WTC11 (cell line): ENCODE results near the gene EDDM13. TPM values are rescaled to one million over a fixed set of nuclear protein-coding genes. Genes with fewer than 3 reads are reported as not detected.

Source experiments
- ATAC-seq: fragments of 200-7000 bp; cut with Tn5 transposase; 2 replicates; pipeline ENCODE4 v1.10.0; 2021; ENCODE audit warnings: mild to moderate bottlenecking, moderate library complexity
- CTCF ChIA-PET: fragments of 300-600 bp; sonication (Branson Sonifier 250); formaldehyde crosslinking; loops from one replicate; lab custom pipeline; 2021; ENCODE audit warnings: antibody characterized with exemption; lab: Charles Lee
- POLR2A ChIA-PET: fragments of 350-600 bp; sonication (Branson Sonifier 250); formaldehyde crosslinking; loops from one replicate; lab custom pipeline; 2021; ENCODE audit warnings: antibody characterized with exemption; lab: Charles Lee
- DNase-seq: peaks from one replicate; pipeline ENCODE4 v3.0.0; 2021; ENCODE audit warnings: low spot score
- H3K27ac Mint-ChIP-seq: 2 replicates; pipeline ENCODE4 v1.8.0; 2021; ENCODE audit warnings: mixed read lengths
- H3K27me3 Mint-ChIP-seq: 2 replicates; pipeline ENCODE4 v1.8.0; 2021; ENCODE audit warnings: low read depth, mild to moderate bottlenecking, moderate library complexity, mixed read lengths
- H3K36me3 Mint-ChIP-seq: 2 replicates; pipeline ENCODE4 v1.8.0; 2021; ENCODE audit warnings: mixed read lengths
- H3K4me1 Mint-ChIP-seq: 2 replicates; pipeline ENCODE4 v1.8.0; 2022; ENCODE audit warnings: mixed read lengths
- H3K4me3 Mint-ChIP-seq: 2 replicates; pipeline ENCODE4 v1.8.0; 2021; ENCODE audit warnings: mild to moderate bottlenecking, moderate library complexity, mixed read lengths
- H3K9me3 Mint-ChIP-seq: 2 replicates; pipeline ENCODE4 v1.8.0; 2021; ENCODE audit warnings: mixed read lengths
- CTCF ChIP-seq: fragments of 200-600 bp; IDR thresholded peaks from 2 replicates; pipeline ENCODE4 v1.8.0; 2022; ENCODE audit warnings: antibody characterized with exemption
- E2F1 ChIP-seq: sonication (generic); formaldehyde crosslinking; IDR thresholded peaks from 2 replicates; pipeline ENCODE4 v1.8.0; 2022; ENCODE audit warnings: mild to moderate bottlenecking, missing genetic modification reagents
- ELF4 ChIP-seq: sonication (generic); formaldehyde crosslinking; IDR thresholded peaks from 2 replicates; pipeline ENCODE4 v1.8.1; 2022; ENCODE audit warnings: low read depth, mild to moderate bottlenecking, moderate library complexity, missing genetic modification reagents
- ETV6 ChIP-seq: sonication (generic); formaldehyde crosslinking; IDR thresholded peaks from 2 replicates; pipeline ENCODE4 v1.8.1; 2022; ENCODE audit warnings: mild to moderate bottlenecking, missing genetic modification reagents
- FOXK1 ChIP-seq: sonication (generic); formaldehyde crosslinking; IDR thresholded peaks from 2 replicates; pipeline ENCODE4 v1.8.0; 2022; ENCODE audit warnings: mild to moderate bottlenecking, moderate library complexity, missing genetic modification reagents
- FOXP1 ChIP-seq: sonication (generic); formaldehyde crosslinking; IDR thresholded peaks from 2 replicates; pipeline ENCODE4 v1.8.0; 2022; ENCODE audit warnings: missing genetic modification reagents, mild to moderate bottlenecking, moderate library complexity, borderline replicate concordance
- GABPB1 ChIP-seq: sonication (generic); formaldehyde crosslinking; IDR thresholded peaks from 2 replicates; pipeline ENCODE4 v1.8.1; 2023; ENCODE audit warnings: mild to moderate bottlenecking, missing genetic modification reagents
- JAZF1 ChIP-seq: fragments of 250-450 bp; sonication (Bioruptor Pico); IDR thresholded peaks from 2 replicates; pipeline ENCODE4 v1.9.0; 2021; ENCODE audit warnings: moderate library complexity, mild to moderate bottlenecking, inconsistent platforms
- MXD4 ChIP-seq: fragments of 250-450 bp; sonication (Bioruptor Pico); IDR thresholded peaks from 2 replicates; pipeline ENCODE4 v1.8.0; 2021; ENCODE audit warnings: mild to moderate bottlenecking, moderate library complexity, borderline replicate concordance
- NR1H2 ChIP-seq: sonication (generic); formaldehyde crosslinking; IDR thresholded peaks from 2 replicates; pipeline ENCODE4 v1.9.0; 2021; ENCODE audit warnings: mild to moderate bottlenecking, moderate library complexity, missing genetic modification reagents
- NR2C2 ChIP-seq: sonication (generic); formaldehyde crosslinking; IDR thresholded peaks from 2 replicates; pipeline ENCODE4 v1.8.0; 2022; ENCODE audit warnings: mild to moderate bottlenecking, missing genetic modification reagents
- SP1 ChIP-seq: sonication (generic); formaldehyde crosslinking; conservative IDR thresholded peaks from 2 replicates; pipeline ENCODE4 v1.8.1; 2022; ENCODE audit warnings: missing genetic modification reagents
- ZNF138 ChIP-seq: sonication (generic); formaldehyde crosslinking; conservative IDR thresholded peaks from 2 replicates; pipeline ENCODE4 v1.8.1; 2022; ENCODE audit warnings: mild to moderate bottlenecking, moderate library complexity, missing genetic modification reagents
- ZNF263 ChIP-seq: sonication (generic); formaldehyde crosslinking; IDR thresholded peaks from 2 replicates; pipeline ENCODE4 v1.8.1; 2022; ENCODE audit warnings: low read depth, mild to moderate bottlenecking, moderate library complexity, missing genetic modification reagents
- ZNF532 ChIP-seq: fragments of 250-450 bp; sonication (Bioruptor Pico); IDR thresholded peaks from 2 replicates; pipeline ENCODE4 v1.9.0; 2021; ENCODE audit warnings: mild to moderate bottlenecking, borderline replicate concordance
- ZNF671 ChIP-seq: fragments of 250-450 bp; sonication (Bioruptor Pico); IDR thresholded peaks from 2 replicates; pipeline ENCODE4 v1.8.0; 2021; ENCODE audit warnings: mild to moderate bottlenecking
- total RNA-seq: library from RNA; stranded (reverse); gene quantifications from 3 replicates; pipeline ENCODE4 v1.2.3, GENCODE V29; 2021
- TF ChIP-seq, protein P1 (sequence below): sonication (generic); formaldehyde crosslinking; IDR thresholded peaks from 2 replicates; pipeline ENCODE4 v1.8.1; 2023; ENCODE audit warnings: mild to moderate bottlenecking, missing genetic modification reagents, moderate library complexity
- TF ChIP-seq, protein P2 (sequence below): sonication (generic); formaldehyde crosslinking; IDR thresholded peaks from 2 replicates; pipeline ENCODE4 v1.8.1; 2023; ENCODE audit warnings: mild to moderate bottlenecking, missing genetic modification reagents
- TF ChIP-seq, protein P3 (sequence below): sonication (generic); formaldehyde crosslinking; IDR thresholded peaks from 2 replicates; pipeline ENCODE4 v1.8.1; 2022; ENCODE audit warnings: missing genetic modification reagents, borderline replicate concordance
- TF ChIP-seq, protein P4 (sequence below): fragments of 250-450 bp; sonication (Bioruptor Pico); IDR thresholded peaks from 2 replicates; pipeline ENCODE4 v1.8.0; 2021; ENCODE audit warnings: mild to moderate bottlenecking
- TF ChIP-seq, protein P5 (sequence below): sonication (generic); formaldehyde crosslinking; IDR thresholded peaks from 2 replicates; pipeline ENCODE4 v1.8.1; 2022; ENCODE audit warnings: low read depth, mild to moderate bottlenecking, moderate library complexity, missing genetic modification reagents, borderline replicate concordance

The EDDM13 gene
- total RNA-seq, 1 experiment from 2014 or later = not detected

DNA sequence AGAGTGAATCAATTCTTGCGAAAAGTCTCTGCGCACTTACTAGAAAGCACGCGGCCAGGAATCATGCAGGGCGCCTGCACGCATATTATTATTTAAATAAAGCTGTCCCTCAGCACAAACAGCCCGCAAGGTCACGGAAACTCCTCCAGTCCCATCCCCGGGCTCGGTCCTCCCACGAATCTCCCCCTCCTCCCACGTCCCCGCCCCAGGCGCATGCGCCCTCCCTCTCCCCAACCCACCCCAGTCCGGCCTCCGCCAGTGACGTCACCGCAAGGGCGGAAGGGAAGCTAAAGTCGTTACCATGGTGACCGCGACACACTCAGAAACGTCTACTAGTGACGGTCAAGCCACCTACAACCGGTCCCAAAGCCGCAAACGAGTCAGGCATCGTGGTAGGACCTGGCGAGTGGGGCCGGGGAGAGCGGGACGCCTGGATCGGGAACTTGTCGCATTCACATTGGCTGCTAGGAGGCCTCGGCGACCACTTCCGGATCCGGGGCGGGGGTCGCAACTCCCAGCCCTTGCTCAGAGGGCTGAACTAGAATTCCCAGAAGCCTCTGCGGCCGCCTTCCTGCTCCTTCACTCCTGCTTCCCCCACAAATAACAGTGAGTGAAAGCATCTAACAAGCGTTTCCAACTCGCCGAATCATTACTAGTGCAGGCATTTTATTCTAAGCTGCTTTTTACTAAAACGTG, 42.0 kb downstream of the EDDM13 start, which contains the start of gene ZSCAN5A:
TSS of gene ZSCAN5A (minus strand) at position 459 of the 696 bp plus-strand sequence. CDS start 89,793 bp downstream, outside the sequence.
- peak; percentile 92 for DNase-seq
- ChIA-PET POLR2A (no interaction called here), CTCF (interaction anchor here (0.6 to 2.4 kb wide), 11 partner anchors 19 to 611 kb away, joined by 3 to 37 read pairs (median 4); no protein-coding TSS in a partner anchor)
- peak; percentile 80 for ATAC-seq
- Mint-ChIP-seq H3K4me3 (peak within 1 kb of the TSS; percentile 95), H3K9me3 (peaks cover 3% of the 10 kb centered on the region), H3K36me3 (peaks cover 2% of the 10 kb centered on the region; the same call in 1 of the 2 replicates), H3K4me1 (peaks cover 12% of the 10 kb centered on the region), H3K27me3 (no peaks in the 10 kb centered on the region), H3K27ac (peak within 1 kb of the TSS; percentile 100)
- TF ChIP-seq ETV6 (CRISPR knock-in tag) (peak; percentile 64; the same call in 1 of the 2 replicates), SP1 (CRISPR knock-in tag) (peak; percentile 56; the same call in 1 of the 2 replicates), JAZF1 (CRISPR knock-in tag) (no peak), ZNF138 (CRISPR knock-in tag) (no peak), MXD4 (no peak), CTCF (no peak), FOXK1 (CRISPR knock-in tag) (peak; percentile 44; the same call in 1 of the 2 replicates), FOXP1 (CRISPR knock-in tag) (no peak), ZNF671 (CRISPR knock-in tag) (no peak), ELF4 (CRISPR knock-in tag) (no peak), NR1H2 (CRISPR knock-in tag) (no peak), E2F1 (CRISPR knock-in tag) (no peak), ZNF532 (CRISPR knock-in tag) (no peak), GABPB1 (peak; percentile 57; the same call in 1 of the 2 replicates), NR2C2 (peak; percentile 81), ZNF263 (CRISPR knock-in tag) (peak; percentile 91)
- TF ChIP-seq, protein P1, sequence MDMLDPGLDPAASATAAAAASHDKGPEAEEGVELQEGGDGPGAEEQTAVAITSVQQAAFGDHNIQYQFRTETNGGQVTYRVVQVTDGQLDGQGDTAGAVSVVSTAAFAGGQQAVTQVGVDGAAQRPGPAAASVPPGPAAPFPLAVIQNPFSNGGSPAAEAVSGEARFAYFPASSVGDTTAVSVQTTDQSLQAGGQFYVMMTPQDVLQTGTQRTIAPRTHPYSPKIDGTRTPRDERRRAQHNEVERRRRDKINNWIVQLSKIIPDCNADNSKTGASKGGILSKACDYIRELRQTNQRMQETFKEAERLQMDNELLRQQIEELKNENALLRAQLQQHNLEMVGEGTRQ (CRISPR knock-in tag) = no peak
- TF ChIP-seq, protein P2, sequence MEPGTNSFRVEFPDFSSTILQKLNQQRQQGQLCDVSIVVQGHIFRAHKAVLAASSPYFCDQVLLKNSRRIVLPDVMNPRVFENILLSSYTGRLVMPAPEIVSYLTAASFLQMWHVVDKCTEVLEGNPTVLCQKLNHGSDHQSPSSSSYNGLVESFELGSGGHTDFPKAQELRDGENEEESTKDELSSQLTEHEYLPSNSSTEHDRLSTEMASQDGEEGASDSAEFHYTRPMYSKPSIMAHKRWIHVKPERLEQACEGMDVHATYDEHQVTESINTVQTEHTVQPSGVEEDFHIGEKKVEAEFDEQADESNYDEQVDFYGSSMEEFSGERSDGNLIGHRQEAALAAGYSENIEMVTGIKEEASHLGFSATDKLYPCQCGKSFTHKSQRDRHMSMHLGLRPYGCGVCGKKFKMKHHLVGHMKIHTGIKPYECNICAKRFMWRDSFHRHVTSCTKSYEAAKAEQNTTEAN = no peak
- TF ChIP-seq, protein P3, sequence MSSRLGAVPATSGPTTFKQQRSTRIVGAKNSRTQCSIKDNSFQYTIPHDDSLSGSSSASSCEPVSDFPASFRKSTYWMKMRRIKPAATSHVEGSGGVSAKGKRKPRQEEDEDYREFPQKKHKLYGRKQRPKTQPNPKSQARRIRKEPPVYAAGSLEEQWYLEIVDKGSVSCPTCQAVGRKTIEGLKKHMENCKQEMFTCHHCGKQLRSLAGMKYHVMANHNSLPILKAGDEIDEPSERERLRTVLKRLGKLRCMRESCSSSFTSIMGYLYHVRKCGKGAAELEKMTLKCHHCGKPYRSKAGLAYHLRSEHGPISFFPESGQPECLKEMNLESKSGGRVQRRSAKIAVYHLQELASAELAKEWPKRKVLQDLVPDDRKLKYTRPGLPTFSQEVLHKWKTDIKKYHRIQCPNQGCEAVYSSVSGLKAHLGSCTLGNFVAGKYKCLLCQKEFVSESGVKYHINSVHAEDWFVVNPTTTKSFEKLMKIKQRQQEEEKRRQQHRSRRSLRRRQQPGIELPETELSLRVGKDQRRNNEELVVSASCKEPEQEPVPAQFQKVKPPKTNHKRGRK (CRISPR knock-in tag) = no peak
- TF ChIP-seq, protein P4, sequence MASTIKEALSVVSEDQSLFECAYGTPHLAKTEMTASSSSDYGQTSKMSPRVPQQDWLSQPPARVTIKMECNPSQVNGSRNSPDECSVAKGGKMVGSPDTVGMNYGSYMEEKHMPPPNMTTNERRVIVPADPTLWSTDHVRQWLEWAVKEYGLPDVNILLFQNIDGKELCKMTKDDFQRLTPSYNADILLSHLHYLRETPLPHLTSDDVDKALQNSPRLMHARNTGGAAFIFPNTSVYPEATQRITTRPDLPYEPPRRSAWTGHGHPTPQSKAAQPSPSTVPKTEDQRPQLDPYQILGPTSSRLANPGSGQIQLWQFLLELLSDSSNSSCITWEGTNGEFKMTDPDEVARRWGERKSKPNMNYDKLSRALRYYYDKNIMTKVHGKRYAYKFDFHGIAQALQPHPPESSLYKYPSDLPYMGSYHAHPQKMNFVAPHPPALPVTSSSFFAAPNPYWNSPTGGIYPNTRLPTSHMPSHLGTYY (CRISPR knock-in tag) = no peak
- TF ChIP-seq, protein P5, sequence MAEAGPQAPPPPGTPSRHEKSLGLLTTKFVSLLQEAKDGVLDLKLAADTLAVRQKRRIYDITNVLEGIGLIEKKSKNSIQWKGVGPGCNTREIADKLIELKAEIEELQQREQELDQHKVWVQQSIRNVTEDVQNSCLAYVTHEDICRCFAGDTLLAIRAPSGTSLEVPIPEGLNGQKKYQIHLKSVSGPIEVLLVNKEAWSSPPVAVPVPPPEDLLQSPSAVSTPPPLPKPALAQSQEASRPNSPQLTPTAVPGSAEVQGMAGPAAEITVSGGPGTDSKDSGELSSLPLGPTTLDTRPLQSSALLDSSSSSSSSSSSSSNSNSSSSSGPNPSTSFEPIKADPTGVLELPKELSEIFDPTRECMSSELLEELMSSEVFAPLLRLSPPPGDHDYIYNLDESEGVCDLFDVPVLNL (CRISPR knock-in tag) = no peak
